Measurements from ENCODE around the gene DDX55.
"Not testable (repeated sequence)": the region's sequence is repeated elsewhere in the genome, so short reads cannot be mapped to it uniquely, and the experiment has no call there.

DDX55 gene

DNA sequence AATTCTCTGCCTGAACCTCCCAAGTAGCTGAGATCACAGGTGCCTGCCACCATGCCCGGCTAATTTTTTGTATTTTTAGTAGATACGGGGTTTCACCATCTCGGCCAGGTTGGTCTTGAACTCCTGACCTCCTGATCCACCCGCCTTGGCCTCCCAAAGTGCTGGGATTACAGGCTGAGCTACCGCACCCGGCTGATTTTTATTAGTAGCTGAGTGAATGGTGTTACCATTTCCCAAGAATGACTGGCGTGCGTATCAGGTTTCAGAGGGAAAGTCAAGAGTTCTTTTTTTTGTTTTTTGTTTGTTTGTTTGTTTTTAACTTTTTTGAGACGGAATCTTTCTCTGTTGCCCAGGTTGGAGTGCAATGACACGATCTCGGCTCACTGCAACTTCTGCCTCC, 1.6 kb downstream of the DDX55 start:
- no CpG with 5 or more reads among the region's 11 CpGs for WGBS, 2 donors (ENCODE audit: extremely low coverage in 2 of 2, insufficient read length in 2 of 2, insufficient replicate concordance in 1 of 2)

DNA sequence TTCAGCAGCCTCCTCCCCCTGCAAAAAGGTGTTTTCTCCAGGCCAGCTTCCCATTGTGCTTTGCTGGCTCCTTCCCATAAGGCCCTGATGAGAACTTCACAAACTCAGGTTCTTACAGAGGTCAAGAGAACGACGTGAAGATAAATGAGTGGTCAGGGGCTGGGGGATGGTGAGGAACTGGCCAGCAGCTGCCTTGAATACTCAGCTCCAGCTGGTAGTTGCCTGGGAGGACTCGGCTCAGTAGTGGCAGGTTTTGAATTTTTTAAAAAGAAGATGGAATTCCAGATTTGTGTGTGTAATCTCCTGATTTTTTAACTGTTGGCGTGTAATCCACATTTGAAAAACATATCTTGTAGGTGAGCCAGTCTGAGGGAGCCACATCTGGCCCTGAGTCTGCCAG, 5.9 kb downstream of the DDX55 start:
- no peaks in the 10 kb centered on the region for H3K9me3 ChIP-seq (replicated peaks in 1 of 2; ENCODE audit: control insufficient read depth in 2 of 2, insufficient read depth in 1 of 2, low read depth in 1 of 2, low read length in 2 of 2)
- H4K8ac ChIP-seq (ENCODE audit: low read depth, low read length): no peak overlapping the region
- no peak overlapping the region for H3K4me2 ChIP-seq (ENCODE audit: insufficient read depth, low read length, poor library complexity, severe bottlenecking)
- no peak overlapping the region for H2AK5ac ChIP-seq (ENCODE audit: low read depth, low read length)
- H2AFZ ChIP-seq (ENCODE audit: low read length): no peak overlapping the region
- no peak overlapping the region for H2BK12ac ChIP-seq (ENCODE audit: low read length)
- H3K14ac ChIP-seq (ENCODE audit: low read length): no peak overlapping the region
- H3K27ac ChIP-seq (replicated peaks; ENCODE audit: low read length): no peak overlapping the region
- H3K18ac ChIP-seq (ENCODE audit: low read length): no peak overlapping the region
- DNase-seq (ENCODE audit: low spot score): no peak
- H3K23ac ChIP-seq (ENCODE audit: low read depth, low read length, poor library complexity): no peak overlapping the region
- H2BK15ac ChIP-seq (ENCODE audit: low read length): no peak overlapping the region
- peaks cover under 1 to 3% of the 10 kb centered on the region in 2 donors for H3K4me1 ChIP-seq (ENCODE audit: control insufficient read depth in 2 of 2, insufficient read depth in 1 of 2, low read depth in 1 of 2, low read length in 2 of 2)
- H3K27me3 ChIP-seq (ENCODE audit: control insufficient read depth in 3 of 3, insufficient read depth in 3 of 3, low read depth in 1 of 3, low read length in 3 of 3): no peaks in the 10 kb centered on the region
- peaks cover 57 to 92% of the 10 kb centered on the region in 2 donors for H3K36me3 ChIP-seq (replicated peaks in 1 of 2; ENCODE audit: control insufficient read depth in 2 of 2, insufficient read depth in 2 of 2, low read length in 2 of 2)
- no CpG with 5 or more reads among the region's 4 CpGs for WGBS, 2 donors (ENCODE audit: extremely low coverage in 2 of 2, insufficient read length in 2 of 2, insufficient replicate concordance in 1 of 2)
- no peak overlapping the region for H4K91ac ChIP-seq (ENCODE audit: low read depth, low read length, poor library complexity)
- H3K79me1 ChIP-seq (ENCODE audit: low read depth, low read length): peaks cover 4% of the 10 kb centered on the region
- H2BK120ac ChIP-seq (ENCODE audit: low read depth, low read length): no peak overlapping the region
- no peak overlapping the region for H3K4me3 ChIP-seq (ENCODE audit: low read length in 2 of 2)
- no peak overlapping the region for H3K4ac ChIP-seq (ENCODE audit: low read length)
- no peak overlapping the region for H2BK5ac ChIP-seq (ENCODE audit: low read length)
- no peak overlapping the region for H3K9ac ChIP-seq (ENCODE audit: low read depth, low read length, poor library complexity)

More for the DNA sequence above, 1.6 kb downstream of the DDX55 start:
- not testable (repeated sequence) for H2AK5ac ChIP-seq (ENCODE audit: low read depth, low read length); H2AFZ ChIP-seq (ENCODE audit: low read length); H3K4me1 ChIP-seq (ENCODE audit: control insufficient read depth in 2 of 2, insufficient read depth in 1 of 2, low read depth in 1 of 2, low read length in 2 of 2); H3K23ac ChIP-seq (ENCODE audit: low read depth, low read length, poor library complexity); H3K27ac ChIP-seq (replicated peaks; ENCODE audit: low read length); DNase-seq (ENCODE audit: low spot score); H3K9ac ChIP-seq (ENCODE audit: low read depth, low read length, poor library complexity); H3K79me1 ChIP-seq (ENCODE audit: low read depth, low read length); H4K8ac ChIP-seq (ENCODE audit: low read depth, low read length); H2BK120ac ChIP-seq (ENCODE audit: low read depth, low read length); H2BK15ac ChIP-seq (ENCODE audit: low read length); H3K18ac ChIP-seq (ENCODE audit: low read length); H3K14ac ChIP-seq (ENCODE audit: low read length); H2BK5ac ChIP-seq (ENCODE audit: low read length); H3K4ac ChIP-seq (ENCODE audit: low read length); H2BK12ac ChIP-seq (ENCODE audit: low read length); H3K27me3 ChIP-seq (ENCODE audit: control insufficient read depth in 3 of 3, insufficient read depth in 3 of 3, low read depth in 1 of 3, low read length in 3 of 3); H4K91ac ChIP-seq (ENCODE audit: low read depth, low read length, poor library complexity); H3K4me2 ChIP-seq (ENCODE audit: insufficient read depth, low read length, poor library complexity, severe bottlenecking); H3K9me3 ChIP-seq (replicated peaks in 1 of 2; ENCODE audit: control insufficient read depth in 2 of 2, insufficient read depth in 1 of 2, low read depth in 1 of 2, low read length in 2 of 2)
- Histone ChIP-seq H3K36me3 (replicated peaks in 1 of 2; ENCODE audit: control insufficient read depth in 2 of 2, insufficient read depth in 2 of 2, low read length in 2 of 2) (peaks cover 29 to 63% of the 10 kb centered on the region in 2 donors), H3K4me3 (ENCODE audit: low read length in 2 of 2) (peak overlapping the region in 1 of 2 donors; percentile 12)

DNA sequence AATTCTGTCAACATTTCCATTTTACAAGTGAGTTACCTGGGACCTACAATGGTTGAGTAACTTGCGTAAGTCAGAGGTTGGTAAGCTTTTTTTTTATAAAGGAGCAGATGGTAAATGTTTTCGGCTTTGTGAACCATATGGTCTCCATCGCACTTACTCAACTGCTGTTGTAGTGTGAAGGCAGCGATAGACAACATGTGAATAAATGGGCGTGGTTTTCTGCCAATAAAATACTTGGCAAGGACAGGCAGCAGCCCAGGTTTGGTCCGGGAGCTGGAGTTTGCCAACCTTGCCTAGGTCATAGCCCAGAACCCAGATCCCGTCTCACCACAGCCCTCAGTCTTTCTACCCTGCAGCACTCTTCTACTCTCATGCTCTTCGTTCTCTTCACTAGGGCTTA, 6.3 kb downstream of the DDX55 start:
- Histone ChIP-seq H3K18ac (ENCODE audit: low read length) (no peak overlapping the region), H3K23ac (ENCODE audit: low read depth, low read length, poor library complexity) (no peak overlapping the region), H3K36me3 (replicated peaks in 1 of 2; ENCODE audit: control insufficient read depth in 2 of 2, insufficient read depth in 2 of 2, low read length in 2 of 2) (peaks cover 59 to 97% of the 10 kb centered on the region in 2 donors), H2BK5ac (ENCODE audit: low read length) (no peak overlapping the region), H3K4me1 (ENCODE audit: control insufficient read depth in 2 of 2, insufficient read depth in 1 of 2, low read depth in 1 of 2, low read length in 2 of 2) (no peaks in the 10 kb centered on the region), H2BK15ac (ENCODE audit: low read length) (no peak overlapping the region), H3K27me3 (ENCODE audit: control insufficient read depth in 3 of 3, insufficient read depth in 3 of 3, low read depth in 1 of 3, low read length in 3 of 3) (no peaks in the 10 kb centered on the region), H4K8ac (ENCODE audit: low read depth, low read length) (no peak overlapping the region), H3K14ac (ENCODE audit: low read length) (no peak overlapping the region), H3K9me3 (replicated peaks in 1 of 2; ENCODE audit: control insufficient read depth in 2 of 2, insufficient read depth in 1 of 2, low read depth in 1 of 2, low read length in 2 of 2) (no peaks in the 10 kb centered on the region), H3K4me3 (ENCODE audit: low read length in 2 of 2) (no peak overlapping the region), H3K27ac (replicated peaks; ENCODE audit: low read length) (no peak overlapping the region), H3K79me1 (ENCODE audit: low read depth, low read length) (peaks cover 2% of the 10 kb centered on the region), H2AK5ac (ENCODE audit: low read depth, low read length) (no peak overlapping the region), H2BK120ac (ENCODE audit: low read depth, low read length) (no peak overlapping the region), H2AFZ (ENCODE audit: low read length) (no peak overlapping the region), H3K4ac (ENCODE audit: low read length) (no peak overlapping the region), H4K91ac (ENCODE audit: low read depth, low read length, poor library complexity) (no peak overlapping the region), H3K9ac (ENCODE audit: low read depth, low read length, poor library complexity) (no peak overlapping the region), H3K4me2 (ENCODE audit: insufficient read depth, low read length, poor library complexity, severe bottlenecking) (no peak overlapping the region), H2BK12ac (ENCODE audit: low read length) (no peak overlapping the region)
- no CpG with 5 or more reads among the region's 8 CpGs for WGBS, 2 donors (ENCODE audit: extremely low coverage in 2 of 2, insufficient read length in 2 of 2, insufficient replicate concordance in 1 of 2)
- no peak for DNase-seq (ENCODE audit: low spot score)

DNA sequence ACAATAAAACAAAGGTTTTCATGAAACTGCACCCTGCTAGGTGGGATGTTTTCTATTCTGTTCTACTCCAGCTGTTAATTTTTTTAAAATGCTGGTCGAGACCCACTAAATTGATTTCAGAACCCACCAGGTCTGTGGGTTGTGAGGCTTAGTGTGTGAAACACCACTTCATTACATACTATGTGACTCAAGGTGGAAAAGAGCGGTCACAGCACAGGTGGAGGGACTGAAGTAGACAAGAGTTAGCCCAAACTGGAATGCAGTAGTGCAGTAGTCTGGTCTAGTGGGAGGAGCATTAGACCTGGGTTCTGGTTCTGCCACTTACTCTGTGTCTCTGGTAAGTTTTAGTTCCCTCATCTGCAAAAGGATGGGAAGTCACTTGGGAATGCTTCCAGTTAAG, 12.2 kb downstream of the DDX55 start:
- no peaks in the 10 kb centered on the region for H3K79me1 ChIP-seq (ENCODE audit: low read depth, low read length)
- H3K36me3 ChIP-seq (replicated peaks in 1 of 2; ENCODE audit: control insufficient read depth in 2 of 2, insufficient read depth in 2 of 2, low read length in 2 of 2): peaks cover 59 to 95% of the 10 kb centered on the region in 2 donors
- no peak overlapping the region for H4K91ac ChIP-seq (ENCODE audit: low read depth, low read length, poor library complexity)
- DNase-seq (ENCODE audit: low spot score): no peak
- H3K4ac ChIP-seq (ENCODE audit: low read length): no peak overlapping the region
- no peak overlapping the region for H3K23ac ChIP-seq (ENCODE audit: low read depth, low read length, poor library complexity)
- no peaks in the 10 kb centered on the region for H3K9me3 ChIP-seq (replicated peaks in 1 of 2; ENCODE audit: control insufficient read depth in 2 of 2, insufficient read depth in 1 of 2, low read depth in 1 of 2, low read length in 2 of 2)
- no peak overlapping the region for H2BK5ac ChIP-seq (ENCODE audit: low read length)
- no peak overlapping the region for H3K4me2 ChIP-seq (ENCODE audit: insufficient read depth, low read length, poor library complexity, severe bottlenecking)
- no peak overlapping the region for H2BK12ac ChIP-seq (ENCODE audit: low read length)
- H3K4me1 ChIP-seq (ENCODE audit: control insufficient read depth in 2 of 2, insufficient read depth in 1 of 2, low read depth in 1 of 2, low read length in 2 of 2): no peaks in the 10 kb centered on the region
- no peak overlapping the region for H3K4me3 ChIP-seq (ENCODE audit: low read length in 2 of 2)
- H3K9ac ChIP-seq (ENCODE audit: low read depth, low read length, poor library complexity): no peak overlapping the region
- H2AK5ac ChIP-seq (ENCODE audit: low read depth, low read length): no peak overlapping the region
- no CpG with 5 or more reads among the region's 2 CpGs for WGBS, 2 donors (ENCODE audit: extremely low coverage in 2 of 2, insufficient read length in 2 of 2, insufficient replicate concordance in 1 of 2)
- H3K27me3 ChIP-seq (ENCODE audit: control insufficient read depth in 3 of 3, insufficient read depth in 3 of 3, low read depth in 1 of 3, low read length in 3 of 3): no peaks in the 10 kb centered on the region
- H2BK15ac ChIP-seq (ENCODE audit: low read length): no peak overlapping the region
- no peak overlapping the region for H3K27ac ChIP-seq (replicated peaks; ENCODE audit: low read length)
- no peak overlapping the region for H2BK120ac ChIP-seq (ENCODE audit: low read depth, low read length)
- H3K14ac ChIP-seq (ENCODE audit: low read length): no peak overlapping the region
- no peak overlapping the region for H3K18ac ChIP-seq (ENCODE audit: low read length)
- no peak overlapping the region for H4K8ac ChIP-seq (ENCODE audit: low read depth, low read length)
- no peak overlapping the region for H2AFZ ChIP-seq (ENCODE audit: low read length)
